Measurements from ENCODE around the gene ELANE.

GRCh38 chr19:823565-824121 is 28.5 kb upstream of the ELANE start:
- TF ChIP-seq CTCF (IDR thresholded peaks at IDR 0.05) = no peak
- TF ChIP-seq POLR2A (IDR thresholded peaks at IDR 0.05) = no peak
